ENCODE results near the gene RBMS3. TPM values are rescaled to one million over a fixed set of nuclear protein-coding genes. Genes with fewer than 3 reads are reported as not detected.

The RBMS3 gene
- total RNA-seq, 2 experiments from 2014 or later, result 1.0 TPM; not detected in 1

GRCh38 chr3:29239376-29239775 is 41.5 kb upstream of the RBMS3 start:
- no peak for DNase-seq (ENCODE audit: low spot score)
- Histone ChIP-seq H3K9me3 (ENCODE audit: low read length) (no peaks in the 10 kb centered on the region), H3K27ac (ENCODE audit: low read depth, low read length, poor library complexity, severe bottlenecking) (no peak overlapping the region), H3K79me2 (ENCODE audit: insufficient read depth, low read depth, low read length) (no peaks in the 10 kb centered on the region), H3K4me3 (ENCODE audit: low read depth, low read length, poor library complexity, severe bottlenecking) (no peak overlapping the region), H3K4me2 (ENCODE audit: low read length) (no peak overlapping the region), H3K9me2 (ENCODE audit: insufficient read depth, low read length) (0 out of 2 replicates have a peak, but pooled peaks cover 3% of the 10 kb centered on the region), H2AFZ (ENCODE audit: low read length) (no peak overlapping the region), H3K4me1 (ENCODE audit: insufficient read depth, low read length, poor library complexity, severe bottlenecking) (no peaks in the 10 kb centered on the region), H3K36me3 (ENCODE audit: insufficient read depth, low read length) (no peaks in the 10 kb centered on the region), H4K20me1 (ENCODE audit: insufficient read depth, low read length) (no peaks in the 10 kb centered on the region)
- POLR2A ChIA-PET, result interaction anchor here (0.7 kb wide), 1 partner anchor 14 kb away, joined by 3 read pairs; no protein-coding TSS in a partner anchor
- CTCF ChIA-PET (ENCODE audit: unreplicated experiment), result no interaction called here
- TF ChIP-seq EZH2phosphoT487 (IDR thresholded peaks at IDR 0.05; ENCODE audit: borderline replicate concordance, low read depth, low read length), result no peak
- TF ChIP-seq, protein P1, sequence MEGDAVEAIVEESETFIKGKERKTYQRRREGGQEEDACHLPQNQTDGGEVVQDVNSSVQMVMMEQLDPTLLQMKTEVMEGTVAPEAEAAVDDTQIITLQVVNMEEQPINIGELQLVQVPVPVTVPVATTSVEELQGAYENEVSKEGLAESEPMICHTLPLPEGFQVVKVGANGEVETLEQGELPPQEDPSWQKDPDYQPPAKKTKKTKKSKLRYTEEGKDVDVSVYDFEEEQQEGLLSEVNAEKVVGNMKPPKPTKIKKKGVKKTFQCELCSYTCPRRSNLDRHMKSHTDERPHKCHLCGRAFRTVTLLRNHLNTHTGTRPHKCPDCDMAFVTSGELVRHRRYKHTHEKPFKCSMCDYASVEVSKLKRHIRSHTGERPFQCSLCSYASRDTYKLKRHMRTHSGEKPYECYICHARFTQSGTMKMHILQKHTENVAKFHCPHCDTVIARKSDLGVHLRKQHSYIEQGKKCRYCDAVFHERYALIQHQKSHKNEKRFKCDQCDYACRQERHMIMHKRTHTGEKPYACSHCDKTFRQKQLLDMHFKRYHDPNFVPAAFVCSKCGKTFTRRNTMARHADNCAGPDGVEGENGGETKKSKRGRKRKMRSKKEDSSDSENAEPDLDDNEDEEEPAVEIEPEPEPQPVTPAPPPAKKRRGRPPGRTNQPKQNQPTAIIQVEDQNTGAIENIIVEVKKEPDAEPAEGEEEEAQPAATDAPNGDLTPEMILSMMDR (conservative IDR thresholded peaks at IDR 0.05; ENCODE audit: low read length), result no peak
- intact Hi-C loops (cut with micrococcal nuclease; ENCODE audit: unreplicated experiment), result no loop called here
- BruUV-seq (replicated peaks), result no TSS peak

- Histone ChIP-seq H3K9me2 (ENCODE audit: insufficient read depth, low read length) (0 out of 2 replicates have a peak, but pooled peaks cover 3% of the 10 kb centered on the region), H4K20me1 (ENCODE audit: insufficient read depth, low read length) (no peaks in the 10 kb centered on the region), H2AFZ (ENCODE audit: low read length) (no peak overlapping the region), H3K4me1 (ENCODE audit: insufficient read depth, low read length, poor library complexity, severe bottlenecking) (no peaks in the 10 kb centered on the region), H3K4me3 (ENCODE audit: low read depth, low read length, poor library complexity, severe bottlenecking) (no peak overlapping the region), H3K36me3 (ENCODE audit: insufficient read depth, low read length) (no peaks in the 10 kb centered on the region), H3K9me3 (ENCODE audit: low read length) (no peaks in the 10 kb centered on the region), H3K27ac (ENCODE audit: low read depth, low read length, poor library complexity, severe bottlenecking) (no peak overlapping the region), H3K4me2 (ENCODE audit: low read length) (no peak overlapping the region), H3K79me2 (ENCODE audit: insufficient read depth, low read depth, low read length) (no peaks in the 10 kb centered on the region)
- ChIA-PET POLR2A (no interaction called here), CTCF (ENCODE audit: unreplicated experiment) (no interaction called here)
- TF ChIP-seq EZH2phosphoT487 (IDR thresholded peaks at IDR 0.05; ENCODE audit: borderline replicate concordance, low read depth, low read length), result no peak
- TF ChIP-seq, protein P1 (conservative IDR thresholded peaks at IDR 0.05; ENCODE audit: low read length), result no peak
- DNase-seq (ENCODE audit: low spot score), result no peak
- intact Hi-C loops (cut with micrococcal nuclease; ENCODE audit: unreplicated experiment), result no loop called here
- BruUV-seq (replicated peaks), result no TSS peak
Observed at GRCh38 chr3:29240248-29240647, 40.6 kb upstream of the RBMS3 start.

DNA sequence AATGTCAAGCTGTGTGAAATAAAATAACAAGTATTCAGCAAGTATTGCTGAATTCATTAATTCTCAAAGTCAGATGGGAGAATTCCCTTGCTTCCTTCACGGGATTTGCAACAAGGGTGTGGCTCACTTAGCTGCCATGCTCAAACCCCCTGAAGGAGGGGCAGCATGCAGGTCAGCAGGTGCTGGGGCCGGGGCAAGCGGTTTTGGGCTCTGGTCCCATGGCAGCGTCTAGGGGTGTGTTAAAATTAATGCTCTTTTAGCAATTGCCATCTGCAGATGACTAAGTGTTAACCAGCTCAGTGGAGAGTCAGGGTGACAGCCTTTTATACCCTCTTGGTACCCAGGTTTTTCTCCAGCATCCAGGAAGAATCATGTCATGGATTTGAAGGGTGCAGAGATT is 40.0 kb upstream of the RBMS3 start:
- Histone ChIP-seq H3K9me3 (ENCODE audit: low read length) (no peaks in the 10 kb centered on the region), H3K4me3 (ENCODE audit: low read depth, low read length, poor library complexity, severe bottlenecking) (no peak overlapping the region), H3K36me3 (ENCODE audit: insufficient read depth, low read length) (no peaks in the 10 kb centered on the region), H3K4me2 (ENCODE audit: low read length) (no peak overlapping the region), H3K4me1 (ENCODE audit: insufficient read depth, low read length, poor library complexity, severe bottlenecking) (no peaks in the 10 kb centered on the region), H4K20me1 (ENCODE audit: insufficient read depth, low read length) (no peaks in the 10 kb centered on the region), H3K9me2 (ENCODE audit: insufficient read depth, low read length) (0 out of 2 replicates have a peak, but pooled peaks cover 3% of the 10 kb centered on the region), H2AFZ (ENCODE audit: low read length) (no peak overlapping the region), H3K79me2 (ENCODE audit: insufficient read depth, low read depth, low read length) (no peaks in the 10 kb centered on the region), H3K27ac (ENCODE audit: low read depth, low read length, poor library complexity, severe bottlenecking) (no peak overlapping the region)
- no peak for TF ChIP-seq EZH2phosphoT487 (IDR thresholded peaks at IDR 0.05; ENCODE audit: borderline replicate concordance, low read depth, low read length)
- TF ChIP-seq, protein P1 (conservative IDR thresholded peaks at IDR 0.05; ENCODE audit: low read length), result no peak
- POLR2A ChIA-PET, result no interaction called here
- CTCF ChIA-PET (ENCODE audit: unreplicated experiment), result no interaction called here
- intact Hi-C loops (cut with micrococcal nuclease; ENCODE audit: unreplicated experiment), result no loop called here
- DNase-seq (ENCODE audit: low spot score), result no peak
- BruUV-seq (replicated peaks), result no TSS peak

Data from OCI-LY7 (cell line).